Nucleus accumbens (tissue), 56 donors: Measurements from ENCODE around the gene KCNH2.
A peak's percentile ranks its signal among the peaks of the same experiment; 100 is the strongest.

ENCODE experiments used
- DNase-seq, 56 donors: peaks; one replicate each; lab custom pipeline; 2025; lab: John Stamatoyannopoulos, UW

Gene KCNH2

DNA sequence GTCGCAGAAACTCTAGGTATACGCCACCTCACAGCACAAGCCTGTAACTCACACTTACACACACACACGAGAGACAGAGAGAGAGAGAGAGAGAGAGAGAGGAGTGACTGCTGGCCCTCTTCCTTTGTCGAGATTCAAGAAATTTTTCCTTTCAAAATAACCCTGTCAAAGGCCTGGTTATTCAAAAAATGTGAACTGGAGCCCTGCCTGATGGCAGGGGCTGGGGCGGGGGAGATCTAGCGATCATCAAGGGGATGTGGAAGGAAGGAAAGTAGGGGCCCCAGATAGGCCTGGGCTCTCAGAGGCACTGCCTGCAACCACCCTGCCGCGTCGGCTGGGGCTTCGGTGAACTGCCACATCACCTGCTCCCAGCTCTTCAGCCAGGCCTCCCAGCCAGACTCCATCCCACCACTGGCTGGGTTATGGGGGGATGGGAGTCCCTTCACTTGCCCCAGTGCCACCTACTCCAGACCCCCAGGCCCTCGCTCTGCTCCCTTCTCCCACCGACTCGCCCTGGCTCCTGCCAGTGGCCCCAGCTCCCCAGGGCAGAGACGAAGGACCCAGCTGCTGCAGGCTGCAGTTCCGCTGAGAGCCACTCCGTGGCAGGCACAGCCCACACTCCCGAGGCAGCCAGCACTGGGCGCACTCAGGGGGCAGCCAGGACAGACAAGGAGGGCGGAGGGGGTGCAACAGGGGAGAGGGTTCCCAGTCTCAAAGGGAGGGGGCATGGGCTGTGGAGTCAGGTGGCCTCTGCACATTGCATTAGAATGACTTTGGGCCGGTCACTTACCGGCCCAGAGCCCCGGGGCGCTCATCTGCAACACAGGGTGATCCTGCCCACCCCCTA, 15.3 kb downstream of the KCNH2 start:
- DNase-seq: peak in 38 of 56 donors; percentile 11 to 76 (median 40)

GRCh38 chr7:150962290-150962552, 15.9 kb downstream of the KCNH2 start:
- no peak for DNase-seq

- no peak for DNase-seq
Measured at GRCh38 chr7:150961510-150962289, 16.4 kb downstream of the KCNH2 start.

DNA sequence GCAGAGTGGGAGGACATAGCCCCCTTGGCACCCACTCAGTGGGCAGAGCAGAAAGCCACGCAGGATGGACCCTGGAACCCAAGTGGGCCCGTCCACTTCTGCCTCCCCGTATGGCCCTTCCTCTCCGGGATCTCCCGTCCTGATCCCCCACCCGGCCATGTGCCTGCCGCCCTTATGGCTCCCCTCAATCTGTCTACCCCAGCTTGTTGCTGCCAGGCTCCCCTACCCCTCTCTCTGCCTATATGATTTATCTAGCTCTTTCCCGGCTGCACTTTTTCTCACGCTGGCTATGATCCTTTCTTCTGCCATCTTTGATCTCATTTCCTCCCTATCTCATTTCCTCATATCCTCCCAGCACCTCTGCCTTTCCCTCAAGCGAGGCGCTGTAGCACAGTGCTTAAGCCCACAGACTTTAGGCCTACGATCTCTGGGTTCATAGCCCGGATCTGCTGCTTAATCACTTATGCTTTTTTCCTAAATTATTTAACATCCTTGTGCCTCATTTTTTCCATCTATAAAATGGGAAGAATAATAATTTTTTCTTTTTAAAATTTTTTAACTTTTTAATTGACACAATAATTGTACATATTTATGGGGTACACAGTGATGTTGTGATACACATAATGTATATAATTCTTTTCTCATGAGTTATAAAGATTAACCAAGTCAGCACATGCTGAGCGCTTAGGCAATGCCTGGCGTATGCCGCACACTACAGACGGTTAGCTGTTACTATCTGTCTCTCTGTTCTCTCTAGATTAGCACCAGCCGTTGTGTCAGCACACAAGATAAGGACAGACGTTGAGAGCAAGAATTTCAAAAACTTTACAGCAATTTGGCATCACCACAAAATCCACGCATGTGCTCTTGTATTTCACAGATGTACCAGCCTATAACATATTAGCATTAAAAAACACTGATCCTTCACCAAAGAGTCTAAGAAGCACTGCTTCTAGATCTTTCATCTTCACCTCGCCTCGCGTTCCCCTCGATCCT, 18.1 kb downstream of the KCNH2 start:
- DNase-seq: no peak

DNA sequence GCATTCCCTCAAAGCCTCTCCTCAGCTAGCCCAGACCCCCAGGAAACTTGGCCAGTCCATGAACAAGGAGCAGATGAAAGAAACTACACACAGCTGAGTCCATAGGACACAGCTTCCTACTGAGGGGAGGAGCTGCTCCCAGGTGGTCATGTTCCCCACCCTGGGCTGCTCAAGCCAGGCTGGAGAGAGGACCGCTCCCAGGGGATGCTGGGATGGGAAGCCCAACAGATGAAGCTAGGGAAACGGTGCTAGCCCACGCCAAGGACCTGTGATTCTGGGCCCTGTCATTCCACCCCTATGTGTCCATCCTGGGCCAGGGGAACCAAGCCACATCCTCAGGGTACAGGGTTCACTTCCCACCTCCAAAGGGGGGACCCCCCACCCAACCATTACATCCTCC, 19.0 kb downstream of the KCNH2 start:
- DNase-seq: no peak

GRCh38 chr7:150958597-150958996, 19.5 kb downstream of the KCNH2 start:
- no peak for DNase-seq

GRCh38 chr7:150958062-150958552, 20.0 kb downstream of the KCNH2 start:
- no peak for DNase-seq

DNA sequence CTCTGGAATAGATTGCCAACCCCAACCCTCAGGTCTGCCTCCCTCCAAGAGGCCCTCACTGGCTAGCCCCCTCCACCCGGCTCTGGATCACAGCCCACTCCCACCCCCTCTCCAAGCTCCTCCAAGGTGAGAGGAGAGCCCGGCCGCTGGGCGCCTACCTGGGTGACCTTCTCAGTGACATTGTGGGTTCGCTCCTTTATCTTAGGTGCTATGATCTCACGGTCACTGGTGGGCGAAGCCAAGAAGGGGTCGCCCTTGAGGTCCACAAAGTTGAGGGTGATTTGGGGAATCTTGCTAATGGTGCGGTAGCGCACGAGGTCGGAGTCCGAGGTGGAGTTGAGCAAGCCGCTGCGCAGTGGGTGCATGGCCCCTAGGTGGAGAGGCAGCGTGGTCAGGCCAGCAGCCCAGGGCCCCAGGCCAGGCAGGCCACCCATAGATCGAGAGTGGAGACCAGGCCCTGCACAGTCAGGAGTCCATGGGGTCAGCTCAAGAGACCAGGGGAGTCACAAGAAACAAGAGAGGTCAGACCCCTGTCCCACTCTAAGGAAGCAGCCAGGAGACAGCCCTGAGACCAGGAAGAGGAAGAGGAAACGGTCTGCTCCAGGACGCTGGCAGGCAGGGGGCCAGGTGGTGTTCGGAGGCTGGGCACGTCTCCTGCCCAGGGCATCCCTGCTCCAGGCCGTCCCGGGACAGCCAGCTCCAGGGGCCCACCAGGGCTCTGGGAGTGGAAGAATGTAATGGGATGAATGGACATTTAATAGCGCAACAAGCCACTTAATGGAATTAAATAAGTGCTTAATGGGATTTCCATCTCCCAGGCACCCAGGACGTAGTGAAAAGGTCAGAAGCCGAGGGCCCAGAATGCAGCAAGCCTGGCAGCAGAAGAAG, 20.7 kb downstream of the KCNH2 start:
- no peak for DNase-seq

GRCh38 chr7:150956395-150957132, 21.6 kb downstream of the KCNH2 start:
- no peak for DNase-seq

GRCh38 chr7:150955519-150956394, 22.4 kb downstream of the KCNH2 start:
- peak in 18 of 56 donors; percentile 14 to 71 (median 34) for DNase-seq

- no peak for DNase-seq
Measured at GRCh38 chr7:150954986-150955518, 23.1 kb downstream of the KCNH2 start.

- DNase-seq: no peak
Measured at GRCh38 chr7:150954201-150954985, 23.7 kb downstream of the KCNH2 start.

GRCh38 chr7:150953061-150953997, 24.8 kb downstream of the KCNH2 start:
- no peak for DNase-seq

DNA sequence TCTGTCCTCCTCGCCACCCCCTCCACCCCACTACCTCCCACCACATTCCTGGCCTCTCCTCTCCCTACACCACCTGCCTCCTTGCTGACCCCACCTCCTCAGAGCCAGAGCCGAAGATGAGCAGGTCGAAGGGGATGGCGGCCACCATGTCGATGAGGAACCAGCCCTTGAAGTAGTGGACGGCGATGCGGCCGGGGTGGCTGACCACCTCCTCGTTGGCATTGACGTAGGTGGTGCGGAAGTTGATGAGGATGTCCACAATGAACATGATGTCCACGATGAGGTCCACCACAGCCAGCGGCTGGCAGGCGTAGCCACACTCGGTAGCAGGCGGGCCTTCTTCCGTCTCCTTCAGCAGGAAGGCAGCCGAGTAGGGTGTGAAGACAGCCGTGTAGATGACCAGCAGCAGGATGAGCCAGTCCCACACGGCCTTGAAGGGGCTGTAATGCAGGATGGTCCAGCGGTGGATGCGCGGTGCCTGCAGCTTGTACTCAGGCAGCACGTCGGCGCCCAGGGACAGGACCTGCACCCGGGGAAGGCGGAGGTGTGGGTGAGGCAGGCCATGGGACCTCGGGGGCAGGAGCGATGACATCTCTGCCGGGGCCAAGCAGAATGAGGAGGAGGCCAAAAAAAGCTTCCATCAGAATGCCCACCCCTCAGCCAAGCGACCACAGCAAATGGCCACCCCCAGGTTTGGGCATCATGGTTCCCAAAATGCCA, 25.6 kb downstream of the KCNH2 start:
- DNase-seq: no peak

DNA sequence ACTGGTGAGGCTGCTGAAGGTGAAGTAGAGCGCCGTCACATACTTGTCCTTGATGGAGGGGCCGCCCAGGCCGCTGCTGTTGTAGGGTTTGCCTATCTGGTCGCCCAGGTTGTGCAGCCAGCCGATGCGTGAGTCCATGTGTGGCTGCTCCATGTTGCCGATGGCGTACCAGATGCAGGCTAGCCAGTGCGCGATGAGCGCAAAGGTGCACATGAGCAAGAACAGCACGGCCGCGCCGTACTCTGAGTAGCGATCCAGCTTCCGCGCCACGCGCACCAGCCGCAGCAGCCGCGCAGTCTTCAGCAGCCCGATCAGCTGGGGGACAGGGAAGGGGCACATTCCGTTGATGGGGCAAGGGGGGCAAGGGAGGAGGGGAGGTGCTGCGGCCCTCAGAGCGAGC, 26.6 kb downstream of the KCNH2 start:
- DNase-seq: no peak
